Tibial artery (tissue), 4 donors: ENCODE results near the gene DLK1.

Experiments used
- DNase-seq, 2 donors: peaks; one replicate each; pipeline ENCODE4 v3.0.0-alpha.2; 2019
- H3K27ac ChIP-seq, 2 donors: fragments of 200-600 bp; sonication (generic) in 1 of 2; 1 replicate in 1 of 2; 2 replicates in 1 of 2; pipeline ENCODE4 v1.5.1; 2018 to 2019; ENCODE audit warnings: mild to moderate bottlenecking in 1 of 2
- H3K27me3 ChIP-seq, 2 donors: fragments of 200-600 bp; sonication (generic) in 1 of 2; one replicate each; pipeline versions ENCODE4 v1.5.1 to v1.6.0; 2016 to 2019
- H3K36me3 ChIP-seq, 3 donors: fragments of 200-600 bp; sonication (generic) in 2 of 3; one replicate each; pipeline ENCODE4 v1.5.1; 2016 to 2019; ENCODE audit warnings: mild to moderate bottlenecking in 2 of 3
- H3K4me1 ChIP-seq, 4 donors: fragments of 200-600 bp; sonication (generic) in 2 of 4; 1 replicate in 3 of 4; 2 replicates in 1 of 4; pipeline ENCODE4 v1.5.1; 2016 to 2019
- H3K4me3 ChIP-seq, 2 donors: fragments of 200-600 bp; sonication (generic) in 1 of 2; 1 replicate in 1 of 2; 2 replicates in 1 of 2; pipeline ENCODE4 v1.5.1; 2018 to 2019; ENCODE audit warnings: mild to moderate bottlenecking in 2 of 2
- H3K9me3 ChIP-seq, 3 donors: fragments of 200-600 bp; sonication (generic) in 1 of 3; one replicate each; pipeline ENCODE4 v1.5.1; 2016 to 2019
- intact Hi-C: fragments of 100-400 bp; cut with DNase I; formaldehyde crosslinking; loops from one replicate; pipeline ENCODE4 v1.15.0; 2023; ENCODE audit warnings: low total_unique reads
- TF ChIP-seq, protein P1 (sequence below), 2 experiments: fragments of 200-600 bp in 1 of 2; fragments of 450-650 bp in 1 of 2; IDR thresholded peaks; one replicate each; pipeline ENCODE4 v1.5.1; 2017 to 2019; ENCODE audit warnings: antibody characterized with exemption in 2 of 2, mild to moderate bottlenecking in 1 of 2, moderate library complexity in 1 of 2

Gene DLK1

DNA sequence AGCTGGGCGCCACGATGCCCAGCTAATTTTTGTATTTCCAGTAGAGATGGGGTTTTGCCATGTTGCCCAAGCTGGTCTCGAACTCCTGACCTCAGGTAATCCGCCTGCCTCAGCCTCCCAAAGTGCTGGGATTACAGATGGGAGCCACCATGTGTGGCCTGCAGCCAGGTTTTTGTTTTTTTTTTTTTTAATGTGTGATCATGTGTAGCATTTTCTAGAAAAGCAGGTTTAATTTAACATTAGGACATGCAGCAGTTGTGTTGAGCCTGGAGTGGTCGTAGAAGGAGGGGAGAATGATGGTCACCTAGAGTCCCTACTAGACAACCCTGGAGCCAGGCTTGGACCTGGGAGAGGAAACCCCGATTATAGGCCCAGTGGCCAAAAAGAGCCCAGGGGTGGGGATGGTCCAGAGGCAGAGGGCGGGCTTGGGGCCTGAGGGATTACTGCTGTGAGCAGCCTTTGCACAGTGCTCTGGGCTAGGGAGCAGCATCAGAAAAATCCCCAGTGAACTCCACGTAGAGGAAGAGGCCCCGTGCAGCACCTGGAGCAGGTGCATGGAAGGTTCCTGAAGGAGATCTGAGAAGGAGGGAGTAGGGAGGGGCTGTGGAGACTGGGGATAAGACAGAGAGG lies 13.6 kb downstream of the DLK1 start:
- TF ChIP-seq, protein P1, sequence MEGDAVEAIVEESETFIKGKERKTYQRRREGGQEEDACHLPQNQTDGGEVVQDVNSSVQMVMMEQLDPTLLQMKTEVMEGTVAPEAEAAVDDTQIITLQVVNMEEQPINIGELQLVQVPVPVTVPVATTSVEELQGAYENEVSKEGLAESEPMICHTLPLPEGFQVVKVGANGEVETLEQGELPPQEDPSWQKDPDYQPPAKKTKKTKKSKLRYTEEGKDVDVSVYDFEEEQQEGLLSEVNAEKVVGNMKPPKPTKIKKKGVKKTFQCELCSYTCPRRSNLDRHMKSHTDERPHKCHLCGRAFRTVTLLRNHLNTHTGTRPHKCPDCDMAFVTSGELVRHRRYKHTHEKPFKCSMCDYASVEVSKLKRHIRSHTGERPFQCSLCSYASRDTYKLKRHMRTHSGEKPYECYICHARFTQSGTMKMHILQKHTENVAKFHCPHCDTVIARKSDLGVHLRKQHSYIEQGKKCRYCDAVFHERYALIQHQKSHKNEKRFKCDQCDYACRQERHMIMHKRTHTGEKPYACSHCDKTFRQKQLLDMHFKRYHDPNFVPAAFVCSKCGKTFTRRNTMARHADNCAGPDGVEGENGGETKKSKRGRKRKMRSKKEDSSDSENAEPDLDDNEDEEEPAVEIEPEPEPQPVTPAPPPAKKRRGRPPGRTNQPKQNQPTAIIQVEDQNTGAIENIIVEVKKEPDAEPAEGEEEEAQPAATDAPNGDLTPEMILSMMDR (IDR thresholded peaks at IDR 0.05) = no peak
- Histone ChIP-seq H3K36me3 (no peaks in the 10 kb centered on the region), H3K27ac (no peak overlapping the region), H3K9me3 (no peaks in the 10 kb centered on the region), H3K27me3 (peaks cover 0 to 7% of the 10 kb centered on the region in 2 donors), H3K4me3 (no peak overlapping the region), H3K4me1 (no peaks in the 10 kb centered on the region)
- peak in 1 of 2 donors; percentile 25 for DNase-seq
- intact Hi-C loops = no loop called here

DNA sequence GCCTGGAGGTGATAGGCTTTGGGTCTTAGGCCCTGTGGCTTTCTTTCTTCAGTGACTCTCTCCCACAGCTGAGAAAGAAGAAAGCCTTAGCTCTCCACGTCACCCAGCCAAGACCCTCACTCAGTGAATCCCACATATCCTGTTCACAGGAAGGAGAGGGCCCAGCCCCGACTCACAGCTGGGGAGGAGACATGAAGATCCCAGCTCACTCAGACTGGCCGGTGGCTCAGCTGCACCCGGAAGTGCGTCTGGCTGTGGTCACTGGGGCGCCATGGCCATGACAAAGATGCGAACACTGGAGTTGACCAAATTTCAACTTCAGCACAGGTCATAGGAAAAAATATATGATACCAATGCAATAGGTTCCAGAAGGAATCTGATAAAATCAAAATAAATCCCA lies 14.2 kb downstream of the DLK1 start:
- DNase-seq = peak in 1 of 2 donors; percentile 27
- Histone ChIP-seq H3K4me3 (no peak overlapping the region), H3K36me3 (no peaks in the 10 kb centered on the region), H3K9me3 (no peaks in the 10 kb centered on the region), H3K4me1 (no peaks in the 10 kb centered on the region), H3K27me3 (peaks cover 0 to 7% of the 10 kb centered on the region in 2 donors), H3K27ac (no peak overlapping the region)
- intact Hi-C loops = no loop called here
- TF ChIP-seq, protein P1 (IDR thresholded peaks at IDR 0.05) = no peak

DNA sequence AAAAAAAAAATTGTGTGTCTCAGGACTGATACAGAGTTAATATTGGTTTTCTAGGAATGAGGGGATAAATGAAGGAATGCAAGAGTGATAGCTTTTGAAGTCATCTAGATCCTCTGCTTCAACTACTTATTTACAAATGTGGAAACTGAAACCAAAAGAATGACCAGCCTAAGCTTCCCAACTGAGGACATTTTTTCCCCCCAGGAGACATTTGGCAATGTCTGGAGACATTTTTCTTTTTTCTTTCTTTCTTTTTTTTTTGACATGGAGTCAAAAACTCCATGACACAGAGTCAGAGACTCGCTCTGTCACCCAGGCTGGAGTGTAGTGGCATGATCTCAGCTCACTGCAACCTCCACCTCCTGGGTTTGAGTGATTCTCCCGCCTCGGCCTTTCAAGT lies 15.3 kb downstream of the DLK1 start:
- H3K36me3 ChIP-seq = no peaks in the 10 kb centered on the region
- DNase-seq = peak in 1 of 2 donors; percentile 10
- H3K27me3 ChIP-seq = peaks cover 0 to 4% of the 10 kb centered on the region in 2 donors
- TF ChIP-seq, protein P1 (IDR thresholded peaks at IDR 0.05) = no peak
- no peaks in the 10 kb centered on the region for H3K9me3 ChIP-seq
- no peaks in the 10 kb centered on the region for H3K4me1 ChIP-seq
- H3K27ac ChIP-seq = no peak overlapping the region
- intact Hi-C loops = no loop called here
- no peak overlapping the region for H3K4me3 ChIP-seq

DNA sequence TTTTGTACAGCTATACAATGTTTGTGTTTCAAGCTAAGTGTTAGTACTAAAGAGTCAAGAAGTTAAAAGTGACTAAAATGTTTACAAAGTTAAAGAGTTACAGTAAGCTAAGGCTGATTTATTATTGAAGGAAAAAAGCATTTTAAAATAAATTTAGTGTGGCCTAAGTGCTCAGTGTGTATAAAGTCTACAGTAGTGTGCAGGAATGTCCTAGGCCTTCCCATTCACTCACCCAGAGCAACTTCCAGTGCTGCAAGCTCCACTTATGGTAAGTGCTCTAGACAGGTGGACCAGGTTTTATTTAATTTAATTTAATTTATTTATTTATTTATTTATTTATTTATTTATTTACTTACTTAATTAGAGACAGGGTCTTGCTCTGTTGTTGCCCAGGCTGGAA lies 19.6 kb downstream of the DLK1 start:
- Histone ChIP-seq H3K4me1 (no peaks in the 10 kb centered on the region), H3K9me3 (no peaks in the 10 kb centered on the region), H3K36me3 (no peaks in the 10 kb centered on the region), H3K27me3 (no peaks in the 10 kb centered on the region), H3K4me3 (no peak overlapping the region), H3K27ac (no peak overlapping the region)
- intact Hi-C loops = no loop called here
- no peak for DNase-seq
- TF ChIP-seq, protein P1 (IDR thresholded peaks at IDR 0.05) = no peak

DNA sequence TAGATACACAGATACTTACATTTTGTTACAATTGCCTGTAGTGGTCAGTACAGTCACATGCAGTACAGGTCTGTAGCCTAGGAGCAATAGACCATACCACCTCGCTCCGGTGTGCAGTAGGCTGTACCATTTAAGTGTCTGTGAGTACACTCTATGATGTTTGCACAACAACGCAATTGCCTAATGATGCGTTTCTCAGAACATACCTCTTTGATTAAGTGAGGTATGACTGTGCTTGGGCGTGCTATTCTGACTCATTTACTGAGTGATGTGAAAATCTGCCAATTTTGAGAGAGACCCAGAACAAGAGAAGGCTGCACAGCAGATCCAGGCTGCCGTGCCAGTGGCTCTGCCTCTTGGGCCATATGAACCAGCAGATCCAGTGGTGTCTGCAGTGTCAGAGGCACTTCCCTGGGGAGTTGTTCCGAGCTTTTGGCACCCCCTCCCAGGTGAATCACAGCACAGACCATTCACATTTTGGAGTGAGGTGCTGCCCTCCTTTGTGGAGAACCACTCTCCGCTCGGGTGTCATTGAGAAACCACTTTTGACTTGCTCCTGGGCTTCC lies 20.4 kb downstream of the DLK1 start:
- Histone ChIP-seq H3K4me3 (no peak overlapping the region), H3K9me3 (no peaks in the 10 kb centered on the region), H3K27ac (no peak overlapping the region), H3K36me3 (no peaks in the 10 kb centered on the region), H3K4me1 (no peaks in the 10 kb centered on the region), H3K27me3 (no peaks in the 10 kb centered on the region)
- TF ChIP-seq, protein P1 (IDR thresholded peaks at IDR 0.05) = no peak
- DNase-seq = peak in 1 of 2 donors; percentile 37
- intact Hi-C loops = no loop called here
